GM21360 (cell line): ENCODE results near the gene ZNF503.

ENCODE experiments used
- ATAC-seq: cut with Tn5 transposase; IDR thresholded peaks from one replicate; pipeline ENCODE4 v1.9.1; 2021; ENCODE audit warnings: mild to moderate bottlenecking, moderate library complexity; ENCODE audit not compliant: unreplicated experiment

Gene ZNF503

DNA sequence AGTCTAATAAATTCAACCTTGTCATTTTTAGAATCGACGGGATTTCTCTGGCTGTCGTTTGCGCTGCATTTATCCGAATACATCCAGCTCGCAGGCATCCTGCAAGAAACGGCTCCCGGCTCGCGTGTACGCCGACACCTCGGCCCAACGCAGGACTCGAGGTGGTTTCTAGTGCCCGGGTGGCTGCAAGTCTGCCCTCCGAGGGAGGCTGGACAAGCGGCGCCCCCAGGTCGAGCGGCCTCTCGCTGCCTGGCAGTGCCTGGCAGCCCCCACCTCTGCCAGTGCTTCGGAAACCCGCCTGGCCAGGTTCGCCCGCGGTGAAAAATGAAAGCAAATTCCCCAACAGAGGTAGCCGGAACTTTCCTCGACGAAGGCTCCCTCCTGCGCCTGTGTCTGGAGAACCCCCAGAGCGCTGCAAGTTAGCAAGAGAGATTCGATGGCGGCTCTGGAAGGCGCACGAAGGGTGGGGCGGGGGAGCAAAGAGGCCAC is 5.7 kb upstream of the ZNF503 start:
- no peak for ATAC-seq

DNA sequence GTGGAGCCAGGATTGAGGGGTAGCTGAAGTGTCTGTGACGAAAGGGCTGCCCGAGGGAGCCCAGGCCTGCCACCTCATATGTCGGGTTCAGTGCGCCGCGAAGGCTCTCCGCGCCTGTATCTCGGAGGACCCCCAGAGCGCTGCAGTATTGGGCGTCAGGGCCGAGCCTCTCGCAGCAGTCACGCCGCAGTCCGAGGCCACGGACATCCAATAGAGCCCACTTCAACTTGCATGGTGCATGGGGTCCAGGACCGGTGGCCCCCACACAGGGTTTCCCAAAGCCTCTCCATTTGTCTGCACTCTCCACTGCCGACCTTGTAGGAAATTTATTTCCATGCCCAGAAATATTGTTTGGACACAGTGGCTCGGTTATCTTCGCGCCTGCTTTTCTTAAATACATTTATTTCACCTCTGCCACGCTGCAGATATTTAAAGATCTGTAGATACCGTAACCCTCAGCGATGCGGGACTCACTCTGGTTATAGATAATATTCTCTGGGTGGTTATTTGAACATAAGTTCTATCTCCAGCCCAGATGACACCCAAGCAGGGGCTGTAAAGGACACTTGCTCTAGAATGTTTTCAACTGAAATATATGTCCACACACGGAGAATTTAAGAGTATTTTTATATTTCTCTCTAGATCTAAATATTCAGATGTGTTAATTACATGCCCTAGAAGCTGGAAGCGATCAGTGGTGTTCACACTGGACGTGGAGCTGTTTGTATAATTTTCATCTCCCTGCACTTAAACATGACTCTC is 5.1 kb upstream of the ZNF503 start:
- ATAC-seq: no peak

DNA sequence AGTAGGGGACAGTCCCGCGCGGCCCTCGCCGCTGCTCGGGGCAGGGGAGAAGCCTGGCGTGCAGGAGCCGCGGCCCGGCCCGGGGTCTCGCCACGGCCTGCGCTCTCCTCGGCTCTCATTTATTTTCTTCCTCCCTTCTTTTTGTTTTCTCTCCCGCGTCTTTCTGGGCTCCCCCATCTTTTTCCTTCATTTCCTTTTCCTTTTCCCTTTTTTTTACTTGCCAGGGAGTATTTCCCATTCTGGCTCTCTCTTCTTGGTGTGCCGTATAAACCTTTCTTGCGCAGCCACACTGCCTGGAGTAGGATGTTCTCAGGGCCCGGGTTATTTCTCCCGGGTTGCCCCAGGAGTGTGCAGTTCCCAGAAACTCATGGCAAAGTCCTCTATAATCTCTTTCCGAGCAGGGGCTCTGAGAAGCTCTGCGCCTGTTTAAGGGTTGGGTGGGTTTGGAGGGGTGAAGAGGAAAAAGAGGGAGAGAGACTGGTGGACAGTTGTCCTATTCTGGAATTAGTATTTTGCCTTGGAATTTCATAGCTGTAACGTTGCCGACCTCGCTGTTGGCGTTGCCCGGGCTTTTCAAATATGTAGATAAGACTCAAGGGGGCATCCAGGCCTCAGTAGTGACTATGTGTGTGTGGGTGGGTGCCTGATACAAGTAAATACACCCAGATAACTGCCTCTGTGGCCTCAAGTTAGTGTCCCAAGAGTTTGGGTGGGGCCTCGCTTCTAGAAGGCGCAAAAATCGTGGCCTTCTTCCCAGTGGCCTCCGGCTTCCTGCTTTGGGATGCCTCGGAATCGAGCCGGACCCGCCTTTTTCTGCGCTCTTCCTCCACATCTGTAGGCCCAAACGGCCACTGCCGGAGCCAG is 4.3 kb upstream of the ZNF503 start:
- no peak for ATAC-seq

DNA sequence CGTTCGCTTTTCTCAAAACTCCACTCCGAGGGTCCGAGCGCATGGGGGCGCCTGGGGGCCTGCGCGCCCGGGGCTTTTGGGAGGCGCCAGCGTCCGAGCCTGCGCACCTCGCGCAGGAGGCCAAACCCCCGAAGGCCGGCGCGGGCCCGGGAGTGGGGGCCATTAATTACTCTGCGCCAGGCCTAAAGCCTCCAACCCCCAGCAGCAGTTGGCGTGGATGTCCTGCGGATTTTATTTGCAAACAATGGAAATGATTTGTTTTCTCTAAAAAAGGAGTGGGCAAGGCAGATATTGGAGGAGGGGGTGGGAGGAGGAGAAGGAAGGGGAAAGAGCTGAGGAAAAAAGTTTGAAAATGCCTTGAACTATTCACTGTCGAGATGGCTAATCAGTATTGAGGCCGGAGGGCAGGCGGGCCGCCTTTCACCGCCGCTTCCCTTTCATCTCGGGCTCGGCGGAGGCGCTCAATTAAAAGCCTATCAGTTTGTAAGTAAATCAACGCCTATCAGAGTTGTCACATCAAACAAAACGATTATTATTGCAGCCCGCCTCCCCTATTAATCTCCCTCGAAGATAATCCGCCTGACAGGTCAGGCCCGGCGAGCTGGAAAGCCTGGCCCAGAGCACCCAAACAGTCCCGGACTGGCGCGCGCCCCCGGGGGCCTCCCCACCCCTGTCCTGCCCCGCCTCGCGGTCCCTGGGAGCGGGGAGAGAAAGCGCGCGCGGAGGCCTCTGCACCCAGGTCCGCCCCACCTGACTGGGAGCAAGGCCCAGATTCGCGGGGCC is 3.4 kb upstream of the ZNF503 start:
- no peak for ATAC-seq

DNA sequence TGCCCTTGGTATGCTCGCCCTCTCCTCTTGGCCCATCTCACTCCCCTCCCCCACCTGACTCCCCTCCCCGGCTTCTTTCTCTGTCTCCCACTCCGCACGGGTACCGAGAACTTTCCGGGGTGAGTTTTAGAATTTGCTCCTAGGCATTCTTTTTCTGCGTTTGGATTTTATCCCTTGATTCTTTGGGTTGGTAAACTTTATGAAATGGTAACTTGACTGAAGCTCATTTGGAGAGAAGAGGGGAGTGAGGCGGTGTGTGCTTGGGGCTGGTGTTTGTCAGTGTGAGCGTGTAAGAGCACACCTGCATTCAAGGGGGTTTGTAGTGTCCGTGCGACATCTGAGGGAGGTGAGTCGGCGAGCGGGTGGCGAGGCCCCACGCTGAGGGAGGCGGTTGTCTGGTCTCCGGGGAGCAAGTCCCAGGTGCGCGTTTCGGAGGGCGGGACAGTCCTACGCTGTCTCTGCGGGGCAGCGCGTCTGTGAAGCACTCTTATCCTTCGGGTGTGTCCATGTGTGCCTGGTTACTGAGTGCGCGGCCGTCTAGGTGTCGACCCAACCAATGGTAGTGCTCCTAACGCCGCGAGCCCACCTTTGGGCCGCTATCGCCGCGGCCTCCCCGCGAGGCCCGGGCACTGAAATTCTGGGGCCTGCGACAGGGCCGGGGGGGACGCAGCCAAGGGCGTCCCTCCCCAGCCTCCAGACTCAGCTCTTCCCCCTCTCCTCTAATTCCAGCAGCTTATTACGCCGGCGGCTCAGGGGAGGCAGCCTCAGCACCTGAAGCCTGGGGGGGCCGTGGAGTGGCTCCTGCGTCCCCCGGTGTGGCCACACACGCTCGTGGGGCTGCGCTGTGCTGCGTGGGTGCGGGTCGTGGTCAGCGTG is 2.6 kb upstream of the ZNF503 start:
- no peak for ATAC-seq

DNA sequence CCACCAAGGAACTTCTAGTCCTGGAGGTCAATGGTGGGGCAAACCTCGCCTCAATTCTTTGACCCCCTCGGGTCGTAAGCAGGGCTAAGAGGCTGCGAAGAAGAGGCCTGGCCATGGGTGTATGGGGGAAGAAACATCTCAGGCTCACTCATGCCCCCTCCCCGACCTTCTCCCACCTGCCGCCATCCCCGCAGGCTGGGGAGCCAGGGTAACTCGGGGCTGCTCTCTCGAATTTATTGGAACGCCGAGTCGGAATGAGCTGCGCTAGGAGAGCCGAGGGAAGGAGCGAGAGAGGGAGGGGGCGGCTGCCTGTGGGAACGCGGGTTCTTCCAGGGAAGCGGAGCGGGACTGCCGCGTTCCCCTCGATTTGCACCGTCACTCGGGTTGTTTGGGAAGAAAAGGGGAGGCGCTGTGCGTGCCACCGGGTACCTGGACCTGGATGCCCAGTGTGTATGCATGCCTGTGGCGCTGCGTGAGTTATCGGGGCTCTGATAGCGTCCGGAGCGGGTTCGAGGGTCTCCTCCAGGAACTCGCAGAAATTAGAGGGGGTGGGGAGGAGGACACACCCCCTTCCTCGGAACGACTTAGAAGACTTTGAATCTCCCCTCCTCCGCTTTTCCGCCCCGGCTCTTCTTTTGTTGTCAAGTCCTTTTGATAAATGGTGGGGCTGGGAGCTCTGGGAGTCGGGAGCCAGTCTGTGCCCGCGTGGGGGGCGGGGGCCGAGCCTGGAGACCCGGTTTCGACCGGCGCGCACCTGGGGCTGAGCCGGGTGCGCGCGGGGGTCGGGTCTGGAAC is 1.8 kb upstream of the ZNF503 start:
- no peak for ATAC-seq

DNA sequence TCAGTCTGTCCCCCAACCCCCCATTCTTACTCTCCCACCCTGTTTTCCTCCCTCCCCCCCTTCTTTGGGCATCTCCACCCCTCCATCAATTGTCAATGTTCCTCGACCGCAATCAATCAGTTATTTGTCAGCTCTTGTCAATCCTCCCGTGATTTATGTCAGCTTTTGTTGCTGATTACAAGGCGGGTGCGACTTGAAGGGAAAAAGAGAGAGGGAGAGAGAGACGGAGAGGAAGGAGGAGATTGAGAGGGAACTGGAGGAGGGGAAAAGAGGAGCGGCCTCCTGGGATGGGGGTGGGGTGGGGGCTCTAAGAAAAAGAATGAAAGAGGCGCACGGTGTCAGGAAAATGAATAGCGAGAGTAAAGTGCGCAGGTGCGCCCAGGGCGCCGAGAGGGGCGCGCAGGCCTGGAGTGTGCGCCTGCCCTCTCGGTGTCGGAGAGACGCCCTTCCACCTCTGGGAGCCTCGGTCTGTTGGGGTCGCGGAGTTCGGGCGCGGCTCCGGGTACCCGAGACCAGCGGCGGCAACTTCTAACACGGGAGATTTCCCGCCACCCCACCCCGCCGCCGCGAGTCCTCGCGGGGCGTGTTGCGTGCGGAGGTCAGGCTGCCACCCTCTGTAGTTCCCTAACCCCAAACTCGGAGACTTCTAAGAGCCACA is 1.1 kb upstream of the ZNF503 start:
- ATAC-seq: no peak

DNA sequence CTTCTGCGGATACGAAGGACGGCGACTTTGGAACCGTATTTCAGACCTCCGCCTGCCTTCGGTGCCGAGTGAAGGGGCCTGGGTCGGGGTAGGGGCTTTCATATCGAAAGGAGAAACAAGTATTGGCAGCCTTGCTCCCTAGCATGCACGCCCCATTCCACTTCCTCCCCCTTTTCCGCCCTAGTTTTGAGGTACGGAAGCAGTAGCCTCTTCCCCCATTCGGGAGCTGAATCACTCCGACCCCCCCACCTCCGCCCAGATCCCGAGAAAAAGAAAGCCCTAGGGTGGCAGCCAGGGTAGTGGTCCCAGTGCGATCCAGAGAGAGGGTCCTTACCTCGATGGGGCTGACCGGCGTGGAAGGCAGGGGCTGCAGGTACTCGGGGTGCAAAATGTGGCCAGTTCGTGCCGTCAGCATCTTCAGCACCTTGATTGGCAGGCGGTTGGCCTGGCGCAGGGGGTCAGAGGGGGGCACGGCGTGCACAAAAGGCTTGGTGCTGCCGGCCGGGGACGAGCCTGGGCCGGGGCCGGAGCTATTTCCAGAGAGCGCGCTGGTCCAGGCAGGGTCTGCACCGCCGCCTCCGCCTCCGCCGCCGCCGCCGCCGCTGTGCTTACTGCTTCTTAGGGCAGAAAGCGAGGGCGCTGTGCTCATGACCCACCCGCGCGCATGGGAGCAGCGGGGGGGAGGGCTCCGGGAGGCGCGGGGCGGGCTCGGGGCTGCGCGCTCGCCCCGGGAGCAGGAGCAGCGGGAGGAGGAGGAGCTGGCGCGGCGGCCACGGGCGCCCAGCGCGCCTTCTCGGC is 594 bp downstream of the ZNF503 start:
- no peak for ATAC-seq

DNA sequence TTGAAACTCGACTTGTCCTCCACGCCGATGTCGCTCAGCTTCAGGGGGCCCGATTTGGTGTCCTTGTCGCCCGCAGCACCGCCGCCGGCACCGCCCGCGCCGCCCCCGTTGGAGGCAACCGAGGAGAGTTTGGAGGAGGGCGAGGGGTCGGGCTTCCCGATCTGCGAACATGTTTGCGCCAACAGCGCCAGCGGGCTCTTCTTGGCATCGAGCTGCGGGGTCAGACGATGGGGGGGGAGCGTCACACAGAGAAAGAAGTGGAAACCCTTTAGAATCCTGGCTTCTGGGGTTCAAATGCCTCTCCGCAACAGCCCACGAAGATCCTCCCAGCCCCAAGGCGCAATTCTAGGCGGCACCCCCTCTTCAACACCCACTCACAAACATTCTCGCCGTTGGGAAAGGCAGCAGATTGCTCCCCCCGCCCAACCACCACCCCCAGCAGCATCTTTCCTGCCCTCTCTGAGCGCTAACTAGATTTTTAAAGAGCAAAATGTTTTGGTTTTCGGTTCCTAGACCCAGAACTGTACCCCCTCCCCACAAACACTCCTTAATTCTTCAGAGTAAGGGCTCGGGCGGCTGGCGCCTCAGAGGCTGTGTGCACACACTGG is 1.3 kb downstream of the ZNF503 start:
- no peak for ATAC-seq

DNA sequence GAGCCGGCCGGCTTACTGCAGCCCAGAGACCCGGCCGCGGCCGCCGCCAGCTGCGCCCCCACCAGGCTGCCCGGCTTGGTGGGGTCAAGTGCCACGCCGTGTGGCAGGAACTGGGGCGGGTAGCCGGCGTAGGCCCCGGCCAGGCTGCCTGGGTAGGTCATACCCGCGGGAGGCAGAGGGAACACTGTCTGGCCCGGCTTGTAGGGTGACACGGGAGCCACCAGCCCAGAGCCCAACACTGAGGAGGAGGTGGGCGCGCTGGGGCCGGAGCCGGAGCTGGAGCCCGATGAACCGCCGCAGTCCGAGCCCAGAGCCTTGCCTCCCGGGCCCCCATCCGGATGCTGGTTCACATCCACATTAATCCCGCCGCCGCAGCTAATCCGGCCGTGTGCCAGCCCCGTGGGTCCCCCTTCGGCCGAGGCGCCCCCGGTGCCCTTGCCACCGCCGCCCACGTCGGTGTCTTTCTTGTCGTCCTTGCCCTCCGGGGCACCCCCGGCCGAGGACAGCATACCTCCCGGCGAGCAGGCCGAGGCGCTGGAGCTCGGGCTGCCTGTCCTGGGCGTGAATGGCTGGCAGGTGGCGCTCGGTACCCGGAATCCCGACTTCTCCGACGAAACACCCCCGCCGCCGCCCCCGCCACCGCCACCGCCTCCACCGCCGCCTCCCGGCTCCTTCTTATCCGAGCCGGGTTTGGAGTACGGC is 2.0 kb downstream of the ZNF503 start:
- no peak for ATAC-seq

DNA sequence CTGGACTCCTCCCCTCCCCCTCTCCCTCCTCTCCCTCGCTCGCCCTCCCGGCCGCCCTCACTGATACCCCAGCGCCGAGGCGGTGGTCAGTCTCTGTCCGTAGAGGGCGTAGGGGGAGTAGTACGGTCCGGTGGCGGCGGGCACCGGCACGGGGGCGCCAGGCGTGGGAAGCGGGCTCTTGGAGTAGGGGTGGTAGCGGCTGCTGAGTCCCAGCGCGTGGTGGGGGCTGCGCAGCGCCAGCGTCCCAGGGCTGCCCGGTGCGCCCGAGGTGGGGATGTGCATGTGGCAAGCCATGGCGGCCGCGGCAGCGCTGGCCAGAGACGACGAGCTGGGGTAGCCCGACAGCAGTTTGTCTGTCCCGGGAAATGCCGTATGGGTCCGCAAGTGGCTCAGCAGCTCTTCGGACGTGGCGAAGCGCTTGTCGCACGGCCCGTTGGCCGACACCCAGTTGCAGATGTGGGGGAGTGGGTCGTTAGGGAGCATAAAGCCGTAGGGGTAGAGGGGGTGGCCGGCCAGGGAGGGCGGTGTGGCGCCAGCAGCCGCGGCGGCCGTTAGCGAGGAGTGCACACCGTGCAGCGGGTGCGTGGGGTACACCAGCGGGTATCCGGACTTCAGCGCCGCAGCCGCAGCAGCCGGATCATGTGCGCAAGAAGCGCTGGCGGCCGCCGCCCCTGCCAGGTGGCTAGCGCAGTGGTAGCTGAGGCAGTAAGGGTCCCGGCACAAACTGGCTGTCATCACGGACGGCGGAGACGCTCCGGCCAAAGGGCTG is 2.7 kb downstream of the ZNF503 start:
- no peak for ATAC-seq

DNA sequence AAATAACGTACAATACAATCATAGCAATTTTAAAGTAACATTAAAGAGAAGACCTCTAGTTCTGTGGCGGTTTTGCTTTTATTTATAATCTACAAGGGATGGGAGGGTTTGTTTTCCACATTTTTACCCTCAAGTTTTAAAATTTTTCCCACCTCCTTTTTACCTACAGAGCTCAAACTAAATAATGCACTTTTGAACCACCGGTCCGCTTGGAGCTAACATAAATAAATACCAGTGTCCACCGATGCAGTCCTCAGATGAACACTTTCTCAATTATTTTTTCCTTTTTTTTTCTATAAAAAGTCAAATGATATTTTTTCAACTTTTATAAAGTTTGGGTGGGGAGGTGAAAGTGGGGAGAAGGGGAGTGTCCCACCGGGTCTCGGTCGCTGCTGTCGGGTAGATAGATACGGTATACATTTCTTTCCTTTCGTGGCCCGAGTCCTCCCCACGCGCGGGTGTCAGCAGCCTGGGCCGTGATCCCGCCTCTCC is 3.3 kb downstream of the ZNF503 start:
- ATAC-seq: no peak

DNA sequence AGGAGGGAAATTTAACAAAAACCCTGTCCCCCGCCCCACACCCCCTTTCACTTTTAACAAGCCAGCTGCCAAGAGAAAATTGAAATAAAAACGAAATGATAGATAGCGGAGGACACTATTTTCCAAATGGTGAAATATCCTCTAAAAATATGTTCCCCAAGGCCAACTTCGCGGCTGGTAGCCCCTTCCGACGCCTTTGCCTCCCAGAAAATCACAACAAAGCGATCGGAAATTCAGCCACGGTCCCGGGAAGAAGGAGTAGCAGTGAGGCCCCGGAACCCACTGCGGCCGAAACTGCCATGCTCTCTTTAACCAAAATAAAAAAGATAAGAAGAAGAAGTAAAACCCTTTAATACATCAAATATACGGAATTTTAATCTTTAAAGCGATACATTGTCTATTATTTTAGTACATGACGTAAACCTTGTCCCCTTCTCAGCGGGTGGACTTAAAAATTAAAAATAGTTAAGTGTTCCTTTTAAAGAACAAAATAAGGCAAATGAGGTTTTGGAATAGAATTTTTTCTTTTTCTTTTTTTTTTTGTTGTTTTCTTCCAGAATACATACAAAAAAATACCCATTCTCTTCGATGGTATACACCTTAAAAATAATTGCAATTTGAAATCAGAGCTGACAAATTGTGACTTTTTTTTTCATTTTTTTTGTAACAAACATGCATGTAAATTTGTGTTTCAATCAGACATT is 3.9 kb downstream of the ZNF503 start:
- ATAC-seq: no peak

DNA sequence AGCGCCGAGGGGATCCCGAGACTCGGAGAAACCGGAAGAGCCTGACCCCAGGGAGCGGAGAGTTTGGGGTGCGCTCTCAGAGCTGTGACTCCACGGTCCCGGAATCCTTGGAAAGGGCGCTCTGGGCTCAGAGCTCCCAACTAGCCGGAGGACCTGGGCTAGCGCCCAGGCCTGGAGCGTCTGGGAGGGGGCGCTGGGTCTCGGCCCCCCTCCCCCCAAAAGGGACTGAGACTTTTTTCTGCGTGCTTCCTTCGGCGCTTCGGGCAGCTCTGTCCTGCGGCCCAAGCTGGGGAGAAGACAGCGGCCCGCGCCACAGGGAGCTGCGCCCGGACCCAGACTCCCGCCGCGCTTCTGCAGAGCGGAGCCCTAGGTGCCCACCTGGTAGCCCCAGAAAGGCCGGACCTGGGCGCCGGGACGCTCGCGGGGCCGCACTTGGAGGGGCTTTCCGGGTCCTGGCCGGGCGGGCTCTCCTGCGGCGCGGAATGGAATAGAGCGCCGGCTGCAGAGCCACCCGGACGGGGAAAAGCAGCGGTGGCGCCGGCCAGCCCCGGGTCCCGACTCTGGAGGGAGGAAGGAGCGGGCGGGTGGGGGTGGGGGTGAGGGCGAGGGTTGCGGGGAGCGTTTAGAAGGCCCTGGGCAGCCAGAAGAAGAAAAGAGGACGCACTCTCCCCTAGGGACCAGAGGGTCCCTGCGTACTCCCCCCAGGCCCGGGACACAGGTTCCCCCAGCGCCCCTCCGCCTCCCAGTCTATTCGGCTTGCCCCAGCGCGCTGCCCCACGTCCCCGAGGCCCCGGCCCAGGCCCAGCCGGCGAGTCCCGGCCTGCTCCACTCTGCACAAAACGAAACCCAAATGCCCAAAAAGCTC is 4.7 kb downstream of the ZNF503 start:
- ATAC-seq: no peak
